NCI-H146 (cell line): ENCODE results near the gene VIPR1.
A peak's percentile ranks its signal among the peaks of the same experiment; 100 is the strongest.
"Not testable (repeated sequence)": the region's sequence is repeated elsewhere in the genome, so short reads cannot be mapped to it uniquely, and the experiment has no call there.

ENCODE experiments used
- DNase-seq: peaks from one replicate; lab custom pipeline; 2025; lab: John Stamatoyannopoulos, UW

The VIPR1 gene

DNA sequence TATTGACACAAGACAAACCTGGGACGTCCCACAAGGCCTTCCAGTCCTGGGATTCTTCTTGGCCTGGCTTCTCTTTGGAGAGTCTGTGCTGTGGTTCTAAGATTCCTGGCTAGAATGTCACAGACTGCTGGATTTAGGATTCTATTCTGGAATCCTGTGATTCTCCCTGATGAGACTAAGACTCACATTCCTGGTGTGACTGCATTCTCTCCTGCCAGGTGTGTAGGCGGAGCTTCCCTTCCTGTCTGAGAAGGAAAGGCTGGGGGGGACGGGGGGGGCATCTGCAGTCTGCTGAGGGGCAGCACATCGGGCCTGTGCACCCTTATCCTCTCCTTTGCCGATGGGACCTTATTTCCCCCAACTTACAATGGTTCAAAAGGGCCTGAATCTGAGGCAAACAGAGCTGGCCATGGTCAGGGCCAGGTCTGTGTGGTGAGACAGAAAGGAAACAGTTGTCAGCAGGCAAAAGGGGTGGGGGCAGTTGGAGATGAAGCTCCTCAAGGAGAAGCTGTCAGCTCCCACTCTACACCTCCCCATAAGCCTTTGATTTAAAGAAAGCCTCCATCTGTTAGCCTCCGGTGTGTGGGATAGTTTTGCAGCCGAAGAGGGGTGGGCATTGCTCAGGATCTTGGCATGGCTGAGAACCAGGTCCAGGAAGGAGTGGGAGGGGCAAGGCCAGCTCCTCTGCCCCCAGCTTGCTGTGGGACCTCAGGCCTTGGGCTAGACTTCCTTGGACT is 30.9 kb downstream of the VIPR1 start:
- DNase-seq = no peak

DNA sequence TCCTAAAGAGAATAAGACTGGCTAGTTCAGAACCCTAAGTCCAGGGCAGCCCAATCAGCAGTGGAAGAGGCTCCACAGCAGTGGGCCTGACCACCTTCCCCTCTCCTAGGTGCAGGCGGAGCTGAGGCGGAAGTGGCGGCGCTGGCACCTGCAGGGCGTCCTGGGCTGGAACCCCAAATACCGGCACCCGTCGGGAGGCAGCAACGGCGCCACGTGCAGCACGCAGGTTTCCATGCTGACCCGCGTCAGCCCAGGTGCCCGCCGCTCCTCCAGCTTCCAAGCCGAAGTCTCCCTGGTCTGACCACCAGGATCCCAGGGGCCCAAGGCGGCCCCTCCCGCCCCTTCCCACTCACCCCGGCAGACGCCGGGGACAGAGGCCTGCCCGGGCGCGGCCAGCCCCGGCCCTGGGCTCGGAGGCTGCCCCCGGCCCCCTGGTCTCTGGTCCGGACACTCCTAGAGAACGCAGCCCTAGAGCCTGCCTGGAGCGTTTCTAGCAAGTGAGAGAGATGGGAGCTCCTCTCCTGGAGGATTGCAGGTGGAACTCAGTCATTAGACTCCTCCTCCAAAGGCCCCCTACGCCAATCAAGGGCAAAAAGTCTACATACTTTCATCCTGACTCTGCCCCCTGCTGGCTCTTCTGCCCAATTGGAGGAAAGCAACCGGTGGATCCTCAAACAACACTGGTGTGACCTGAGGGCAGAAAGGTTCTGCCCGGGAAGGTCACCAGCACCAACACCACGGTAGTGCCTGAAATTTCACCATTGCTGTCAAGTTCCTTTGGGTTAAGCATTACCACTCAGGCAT is 33.7 kb downstream of the VIPR1 start:
- DNase-seq = peak; percentile 49

DNA sequence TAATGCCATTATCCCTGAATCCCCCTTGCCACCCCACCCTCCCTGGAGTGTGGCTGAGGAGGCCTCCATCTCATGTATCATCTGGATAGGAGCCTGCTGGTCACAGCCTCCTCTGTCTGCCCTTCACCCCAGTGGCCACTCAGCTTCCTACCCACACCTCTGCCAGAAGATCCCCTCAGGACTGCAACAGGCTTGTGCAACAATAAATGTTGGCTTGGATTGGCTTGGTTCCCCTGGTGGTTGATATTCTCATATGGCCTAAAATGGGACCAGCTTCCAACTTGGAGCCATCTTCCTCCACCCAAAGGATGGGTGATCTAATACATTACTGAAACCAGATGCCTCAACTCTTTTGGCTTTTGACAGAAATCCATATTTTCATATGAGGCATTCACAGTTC is 34.9 kb downstream of the VIPR1 start:
- DNase-seq = no peak

DNA sequence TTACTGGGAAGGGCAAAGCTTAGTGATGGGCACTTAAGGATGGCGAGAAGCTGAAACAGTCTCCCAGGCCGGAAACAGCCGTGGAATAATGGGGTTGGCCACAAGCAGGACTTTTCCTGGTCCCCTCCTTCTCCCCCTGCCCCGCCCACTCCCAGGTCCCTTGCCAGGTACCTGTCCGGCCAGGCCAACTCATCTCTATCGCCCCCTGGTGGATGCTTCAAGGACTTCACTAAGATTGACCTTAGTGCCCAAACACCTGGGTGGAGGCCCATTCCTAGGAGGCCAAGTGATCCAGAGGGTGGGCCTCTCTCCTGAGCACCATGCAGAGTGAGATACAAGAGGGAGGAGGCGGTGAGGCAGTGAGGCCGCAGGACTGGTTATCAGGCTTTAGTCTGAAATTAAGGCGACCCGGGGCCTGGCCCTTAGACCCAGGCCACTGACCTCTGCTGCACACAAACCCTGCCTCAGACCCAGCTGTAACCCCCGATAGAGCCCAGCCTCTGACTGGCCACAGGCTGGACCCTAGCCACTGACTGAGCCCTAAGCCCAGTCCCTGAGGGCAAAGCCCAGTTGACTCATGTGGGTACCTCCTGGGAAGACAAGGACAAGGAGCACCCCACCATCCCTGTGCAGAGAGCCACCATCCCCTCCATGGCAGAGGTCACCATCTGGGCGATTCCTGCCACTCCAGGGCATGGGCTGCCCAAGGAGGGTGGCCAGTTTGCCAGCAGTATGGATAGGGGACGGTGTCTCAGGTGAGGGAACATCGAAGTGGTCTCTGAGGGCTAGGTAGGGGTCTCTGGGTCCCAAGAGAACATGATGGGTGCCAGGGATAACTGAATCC is 37.6 kb downstream of the VIPR1 start:
- DNase-seq = peak; percentile 62

DNA sequence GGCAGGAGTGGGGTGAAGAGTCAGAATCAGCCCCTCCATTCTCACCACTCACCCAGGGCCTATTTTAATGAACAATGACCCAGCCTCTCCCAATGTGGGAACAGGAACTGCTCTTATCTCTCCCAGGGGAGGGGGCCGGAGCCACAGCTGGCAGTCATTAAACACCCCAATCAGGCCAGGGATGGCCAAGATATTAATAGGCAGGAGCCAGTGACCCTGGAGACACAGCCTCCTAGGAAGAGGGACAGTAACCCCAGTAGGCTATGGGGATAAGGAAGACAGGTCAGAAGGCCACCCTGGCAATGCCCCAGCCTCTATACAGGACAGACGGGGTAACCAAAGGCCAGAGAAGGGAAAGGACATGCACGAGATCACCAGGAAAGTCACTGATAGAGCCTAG is 38.6 kb downstream of the VIPR1 start:
- no peak for DNase-seq

DNA sequence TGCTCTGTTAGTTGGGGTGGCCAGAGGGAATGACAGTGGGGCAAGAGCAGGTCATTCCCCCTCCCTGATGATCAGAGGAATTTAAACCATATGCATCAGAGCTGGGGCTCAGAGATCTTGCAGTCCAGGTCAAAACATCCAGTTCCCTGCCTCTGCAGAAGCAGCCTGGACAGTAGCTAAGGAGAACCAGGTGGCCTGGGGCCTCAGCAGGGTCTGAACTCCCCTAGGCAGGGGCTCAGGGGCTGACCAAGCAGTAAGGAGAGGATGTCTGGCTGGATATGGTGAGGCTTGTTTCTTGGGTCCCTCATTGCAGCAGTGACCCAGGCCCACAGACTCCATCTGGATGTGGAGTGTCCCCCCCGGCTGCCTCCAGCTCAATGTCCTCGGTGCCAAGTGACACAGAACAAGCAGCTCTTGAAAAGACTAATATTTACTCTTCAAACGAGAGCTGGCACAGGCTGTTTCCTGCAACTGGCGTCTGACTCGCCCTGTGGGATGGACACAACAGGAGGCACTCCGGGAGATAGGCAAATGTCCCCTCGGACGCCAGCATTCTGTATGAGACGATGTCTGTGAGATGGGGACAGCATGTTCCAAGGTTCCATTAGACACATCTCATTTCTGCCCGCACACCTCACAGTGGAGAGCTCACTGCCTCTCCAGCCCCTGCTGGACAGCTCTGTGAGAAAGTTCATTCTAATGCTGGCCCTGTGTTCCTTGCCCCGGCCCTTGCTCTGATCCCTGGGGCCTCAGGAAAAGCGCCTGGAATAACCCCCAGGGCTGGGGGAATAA is 42.2 kb downstream of the VIPR1 start:
- DNase-seq = peak; percentile 78

DNA sequence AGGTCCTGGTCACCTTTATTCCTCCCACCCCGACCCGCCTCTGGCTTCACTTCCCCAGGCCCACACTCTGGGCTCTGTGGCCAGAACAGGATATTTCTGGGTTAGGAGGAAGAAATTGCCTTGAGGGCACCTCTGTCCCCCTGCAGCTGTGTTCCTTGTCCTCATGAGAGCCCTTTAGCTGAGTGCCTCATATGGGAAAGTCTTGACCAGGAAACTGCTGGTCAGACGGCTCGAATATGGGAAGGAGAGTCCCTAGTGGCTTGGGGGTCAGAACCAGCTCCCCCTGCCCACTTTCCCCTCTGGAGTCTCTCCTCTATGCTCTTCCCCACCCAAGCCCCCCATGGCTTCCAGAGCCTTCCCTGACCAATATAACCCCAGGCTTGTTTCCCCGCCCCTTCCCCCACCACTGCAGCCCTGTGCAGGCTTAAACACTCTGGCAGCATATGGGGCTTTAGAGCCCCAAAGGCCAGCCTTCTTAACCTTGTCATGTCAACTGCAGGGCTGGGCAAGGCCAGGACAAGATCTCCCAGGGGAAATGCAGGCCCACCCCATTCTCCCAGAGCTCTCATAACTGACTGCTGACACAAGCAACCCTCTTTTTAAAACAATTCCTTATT is 42.9 kb downstream of the VIPR1 start:
- no peak for DNase-seq

DNA sequence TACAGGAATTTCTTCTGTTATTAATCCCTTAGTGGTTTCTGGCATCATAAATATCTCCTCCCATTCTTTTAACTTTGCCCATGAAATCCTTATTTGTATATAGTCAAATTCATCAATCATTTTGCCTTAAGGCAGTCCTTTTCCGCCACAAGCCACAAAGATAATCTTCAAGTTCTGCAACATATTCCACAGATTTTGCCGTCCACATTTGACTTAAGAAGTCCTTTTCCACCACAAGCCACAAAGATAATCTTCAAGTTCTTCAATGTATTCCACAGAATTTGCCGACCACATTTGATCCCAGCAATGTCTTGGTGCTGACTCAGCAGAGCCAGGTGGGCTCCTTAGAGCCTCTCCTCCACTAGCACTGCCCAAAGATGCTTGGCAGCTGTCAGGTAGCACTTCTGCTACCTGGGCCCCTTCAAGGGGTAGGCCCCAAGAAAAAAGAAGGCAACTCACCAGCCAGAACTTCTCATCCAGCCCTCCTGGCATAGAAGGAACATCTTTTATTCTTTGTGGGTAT is 44.3 kb downstream of the VIPR1 start:
- no peak for DNase-seq

DNA sequence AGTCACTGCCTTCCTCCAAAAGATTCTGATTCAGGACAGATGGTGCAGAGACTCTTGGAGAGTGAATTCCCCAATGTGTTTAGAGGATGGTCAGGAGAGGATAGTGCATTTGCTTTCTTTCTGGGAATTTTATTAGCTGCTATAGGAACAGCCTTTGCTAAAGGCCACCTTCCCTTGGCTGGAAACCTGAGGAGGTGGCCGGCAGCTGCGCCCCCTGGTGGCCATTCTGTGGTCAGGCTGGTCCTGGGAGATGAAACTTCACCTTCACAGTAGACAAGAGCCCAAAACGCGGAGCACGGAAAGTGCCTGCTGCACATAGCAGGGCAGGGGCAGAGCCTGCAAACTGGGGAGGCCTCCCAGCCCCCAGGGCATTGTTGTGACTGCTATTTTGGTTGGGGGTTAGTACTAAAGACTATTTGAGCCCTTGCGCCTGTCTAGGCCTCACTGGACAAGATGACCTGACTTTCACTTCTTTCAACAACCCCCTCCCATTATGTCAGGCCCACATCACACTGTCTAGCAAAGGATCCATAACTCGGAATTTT is 45.0 kb downstream of the VIPR1 start:
- DNase-seq = peak; percentile 34

DNA sequence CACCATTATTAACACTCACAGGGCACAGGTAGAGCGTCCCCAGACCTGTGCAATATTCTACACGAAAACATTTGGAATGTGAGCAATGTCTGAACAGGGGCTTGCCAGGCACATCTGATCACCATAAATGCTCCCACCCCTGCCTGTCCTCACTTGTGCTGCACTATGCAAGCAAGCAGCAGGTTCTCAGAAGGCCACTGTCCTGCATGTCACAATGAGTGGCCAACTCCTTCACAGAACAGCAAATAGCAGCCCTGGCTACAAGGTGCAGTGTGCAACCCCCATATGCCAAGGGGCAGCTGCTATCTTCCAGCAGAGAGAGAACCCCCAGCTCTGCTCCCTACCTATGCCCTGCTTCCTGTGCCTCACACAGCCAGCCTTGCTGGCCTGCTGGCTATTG is 46.7 kb downstream of the VIPR1 start:
- no peak for DNase-seq

DNA sequence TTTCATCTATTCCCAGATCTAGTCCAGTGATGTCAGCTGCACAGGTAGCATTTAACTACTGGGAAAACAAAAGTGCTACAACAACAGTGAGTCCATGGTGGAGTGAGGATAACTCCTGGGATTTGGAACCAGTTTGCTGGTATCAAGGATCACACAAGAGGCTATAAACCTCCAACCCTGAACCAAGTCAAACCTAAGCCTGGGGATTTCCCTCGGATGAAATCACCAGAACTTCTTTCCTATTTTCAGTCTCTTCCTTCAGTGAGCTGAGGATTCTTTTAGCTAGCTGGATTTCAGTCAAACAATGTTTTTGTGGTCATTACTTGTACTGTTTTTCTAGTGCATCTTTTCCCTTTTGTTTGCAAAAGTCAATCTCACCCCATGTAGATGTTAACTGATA is 47.8 kb downstream of the VIPR1 start:
- DNase-seq = no peak

DNA sequence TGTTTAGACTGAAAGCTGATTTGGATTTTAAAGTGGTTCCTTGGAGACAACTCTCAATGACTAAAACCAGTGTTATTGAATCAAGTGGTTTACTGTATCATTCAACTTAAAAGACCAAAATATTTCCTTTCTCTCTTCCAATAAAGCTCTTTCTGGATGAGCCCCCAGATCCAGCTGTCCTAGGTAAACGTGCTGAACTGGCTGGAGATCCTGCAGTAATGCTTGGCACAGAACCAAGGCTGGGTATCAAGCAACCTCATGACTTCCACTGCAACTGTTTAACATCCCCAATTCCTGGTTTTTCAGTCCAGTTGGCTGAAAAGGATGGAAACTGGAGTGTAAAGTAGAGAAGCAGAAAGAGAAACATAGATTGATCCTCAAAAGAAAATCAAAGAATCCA is 50.4 kb downstream of the VIPR1 start:
- DNase-seq = no peak

DNA sequence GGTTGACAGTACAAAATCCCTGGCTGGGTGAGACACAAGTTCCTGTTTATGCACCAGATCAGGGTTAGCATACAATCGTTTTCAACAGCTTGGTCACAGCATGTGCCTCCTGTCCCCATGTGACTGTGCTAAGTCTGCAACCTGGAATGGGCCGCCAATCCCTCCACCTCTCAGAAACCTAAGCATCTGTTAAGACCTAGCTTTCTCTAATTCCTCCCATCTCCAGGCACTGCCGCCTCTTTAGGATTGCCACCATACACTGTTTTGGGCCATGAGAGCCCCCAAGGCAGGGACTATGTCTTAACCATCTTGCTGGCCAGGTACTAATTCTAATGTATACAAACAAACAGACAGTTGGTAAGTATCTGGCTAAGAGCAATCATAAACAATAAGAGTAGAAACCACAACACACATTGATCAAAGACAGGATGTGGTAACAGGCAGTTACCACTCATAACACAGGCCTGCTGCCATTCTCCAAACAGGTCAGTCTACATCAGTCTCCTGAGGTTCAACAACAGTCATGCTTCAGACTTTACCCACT is 53.7 kb downstream of the VIPR1 start:
- no peak for DNase-seq

DNA sequence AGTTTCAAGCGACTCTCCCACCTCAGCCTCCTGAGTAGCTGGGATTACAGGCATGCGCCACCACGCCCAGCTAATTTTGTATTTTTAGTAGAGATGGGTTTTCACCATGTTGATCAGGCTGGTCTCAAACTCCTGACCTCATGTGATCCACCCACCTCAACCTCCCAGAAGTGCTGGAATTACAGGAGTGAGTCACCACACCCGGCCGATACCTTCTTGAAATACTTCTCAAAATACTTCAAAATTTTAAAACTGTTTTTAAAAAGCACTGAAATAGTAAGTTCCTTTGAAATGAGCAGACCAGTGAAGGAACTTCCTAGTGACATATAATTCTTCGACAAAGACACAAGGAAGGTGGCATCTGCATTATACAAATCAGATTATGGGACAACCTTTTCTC is 54.4 kb downstream of the VIPR1 start:
- not testable (repeated sequence) for DNase-seq

DNA sequence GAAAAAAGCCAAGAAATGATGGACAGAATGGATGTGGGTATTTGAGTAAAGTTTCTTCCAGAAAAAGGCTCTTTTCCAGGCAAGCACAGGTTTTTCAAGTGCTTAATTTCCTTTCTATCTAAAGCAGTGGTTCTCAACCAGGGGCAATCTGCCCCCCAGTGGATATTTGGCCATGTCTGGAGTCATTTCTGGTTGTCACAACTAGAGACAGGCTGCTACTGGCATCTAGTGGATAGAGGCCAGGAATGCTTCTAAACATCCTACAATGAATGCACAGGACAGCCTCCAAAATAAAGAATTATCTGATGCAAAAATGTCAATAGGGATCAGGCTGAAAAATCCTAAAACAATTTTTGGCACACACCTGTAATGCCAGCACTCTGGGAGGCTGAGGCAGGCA is 55.4 kb downstream of the VIPR1 start:
- DNase-seq = no peak

DNA sequence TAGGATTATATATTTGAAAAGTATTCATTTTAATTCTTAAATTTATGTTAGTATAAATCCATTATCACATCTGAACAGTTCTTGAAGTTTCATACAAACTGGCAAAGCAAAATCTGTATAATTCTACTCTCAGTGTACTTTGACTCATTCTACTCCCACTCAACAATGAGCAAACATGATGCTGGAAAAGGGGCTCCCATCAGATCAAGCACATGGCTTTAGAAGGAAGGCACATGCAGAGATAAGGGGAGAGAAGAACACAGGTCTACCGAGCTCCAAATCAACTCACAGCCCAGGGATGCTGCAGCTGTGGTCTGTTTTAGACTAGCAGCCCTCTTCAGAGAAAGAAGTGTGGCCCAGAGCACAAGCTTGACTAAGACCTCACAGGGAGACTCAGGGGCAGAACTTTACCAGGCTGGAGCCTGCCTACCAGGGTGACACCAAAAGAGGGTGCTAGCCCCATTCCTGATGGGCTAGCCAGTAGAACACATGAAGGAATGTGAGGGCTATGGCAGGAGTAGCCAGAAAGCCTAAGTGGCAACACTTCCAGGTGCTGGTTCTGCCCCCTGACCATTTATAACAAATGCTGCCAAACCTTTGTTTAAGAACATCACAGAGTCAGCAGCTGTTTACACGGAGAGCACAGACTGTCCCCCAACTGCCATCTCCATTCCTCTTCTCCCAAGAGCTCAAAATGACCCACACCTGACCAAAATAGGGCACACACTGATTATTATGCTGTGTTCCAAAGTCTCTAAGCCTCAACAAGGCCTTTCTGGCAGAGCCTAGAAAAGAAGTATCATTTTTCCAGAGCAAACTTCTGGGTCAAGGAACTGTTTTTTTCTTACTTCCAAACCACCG is 59.8 kb downstream of the VIPR1 start:
- no peak for DNase-seq

DNA sequence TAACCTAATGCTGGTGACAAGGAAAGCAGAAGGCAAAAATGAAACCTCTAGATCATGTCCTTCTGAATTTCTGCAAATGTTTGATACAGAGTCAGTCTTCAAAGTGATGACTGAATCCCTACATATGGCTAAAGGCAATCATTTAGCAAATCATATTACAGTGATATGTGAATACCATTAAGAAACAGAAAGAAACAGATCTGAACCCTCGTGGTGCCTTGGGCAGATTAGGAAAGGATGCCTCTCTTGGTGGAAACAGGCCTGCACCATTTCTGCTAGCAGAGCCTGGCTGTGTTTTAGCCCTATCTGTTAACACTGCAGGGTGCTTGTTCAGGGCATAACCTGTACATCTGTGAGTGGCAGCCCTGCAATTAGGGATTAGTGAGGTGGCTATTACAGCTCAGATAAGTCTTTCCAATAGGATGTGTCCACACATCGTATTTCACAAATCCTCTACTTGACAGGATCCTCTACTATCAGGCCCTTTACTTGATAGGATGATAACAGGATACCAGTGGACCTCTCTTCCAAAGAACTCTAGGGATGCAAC is 67.2 kb downstream of the VIPR1 start:
- no peak for DNase-seq

DNA sequence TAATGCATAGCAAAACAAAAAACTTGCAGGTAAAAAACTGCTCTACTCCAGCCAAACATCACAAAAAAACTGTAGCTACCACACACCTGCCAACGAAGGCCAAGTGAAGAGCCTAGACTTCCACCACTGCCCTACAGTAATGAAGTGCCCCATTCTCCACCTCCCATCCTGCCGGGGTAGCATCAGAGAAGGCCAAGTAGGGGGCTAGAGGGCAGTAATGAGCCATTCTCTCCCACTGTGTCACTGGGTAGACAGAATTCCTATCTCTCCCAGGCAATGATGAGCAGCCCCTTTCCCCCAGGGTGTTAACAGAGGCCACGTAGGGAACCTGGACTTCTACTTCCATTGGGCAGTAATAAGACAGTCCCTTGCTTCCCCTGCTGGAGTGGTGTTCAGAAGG is 69.8 kb downstream of the VIPR1 start:
- DNase-seq = peak; percentile 3

DNA sequence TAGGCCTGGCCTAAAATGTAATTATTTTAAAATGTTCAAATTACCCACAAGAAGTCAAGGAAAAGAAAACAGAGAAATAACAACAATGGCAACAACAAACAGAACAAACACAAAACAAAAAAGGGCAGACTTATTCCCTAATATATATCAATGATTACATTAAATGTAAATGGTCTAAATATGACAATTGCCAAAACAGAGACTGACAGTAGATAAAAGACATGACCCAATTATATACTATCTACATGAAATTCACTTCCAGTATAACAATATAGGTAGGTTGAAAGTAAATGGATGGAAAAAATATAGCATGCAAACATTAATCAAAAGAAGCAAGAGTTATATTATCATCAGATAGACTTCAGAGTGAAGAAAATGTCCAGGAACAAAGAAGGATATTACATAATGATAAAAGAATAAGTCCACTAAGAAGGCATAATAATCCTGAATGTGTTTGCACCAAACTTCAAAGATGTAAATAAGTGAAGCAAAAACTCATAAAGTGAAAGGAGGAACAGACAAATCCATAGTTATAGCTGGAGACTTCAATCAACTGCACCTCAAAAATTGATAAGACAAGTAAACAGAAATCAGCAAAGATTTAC is 72.8 kb downstream of the VIPR1 start:
- no peak for DNase-seq
